ENCODE data around the gene KIF1C.
A peak's percentile ranks its signal among the peaks of the same experiment; 100 is the strongest.

KIF1C gene

DNA sequence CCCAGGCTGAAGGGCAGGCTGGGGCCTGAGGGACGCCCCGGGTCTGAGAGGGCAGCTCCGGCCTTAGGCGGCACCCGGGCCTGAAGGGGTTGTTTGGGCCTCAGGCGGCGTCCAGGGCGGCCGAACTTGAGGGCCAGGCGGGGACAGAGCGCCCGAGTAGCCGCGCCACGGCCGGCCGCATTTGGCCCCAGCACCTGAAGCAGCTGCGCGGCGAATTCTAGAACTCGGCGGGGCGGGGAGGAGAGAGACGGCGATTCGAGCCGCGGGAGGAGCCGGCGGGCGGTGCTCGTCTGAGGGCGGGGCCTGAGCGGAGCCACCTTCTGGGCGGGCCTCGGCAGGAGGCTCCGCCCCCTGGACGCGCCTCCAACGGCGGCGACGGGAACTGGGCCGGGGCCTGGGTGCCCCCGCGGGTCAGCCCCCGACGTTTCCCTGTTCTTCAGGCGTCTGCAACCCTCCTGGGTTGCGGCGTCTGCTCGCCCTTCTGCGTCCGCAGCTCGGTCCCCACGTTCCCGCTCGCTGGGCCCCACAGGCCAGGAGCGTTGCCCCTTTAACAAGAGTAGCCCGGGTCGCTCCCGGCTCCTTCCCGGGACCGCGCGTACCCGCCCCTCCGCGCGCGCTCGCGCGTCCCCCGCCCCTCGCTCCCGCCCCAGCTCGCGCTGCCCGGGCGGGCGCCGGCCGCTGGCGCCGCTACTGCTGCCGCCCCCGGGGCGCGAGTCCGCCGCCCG, at the start of gene KIF1C, which contains the start of gene INCA1:
TSS of gene KIF1C (plus strand) at position 649 of the 725 bp plus-strand sequence. CDS start 2,297 bp downstream, outside the sequence.
TSS of gene INCA1 (minus strand) at position 221 of the 725 bp plus-strand sequence. CDS start 3,085 bp downstream, outside the sequence.
- DNase-seq (ENCODE audit: low spot score) = peak; percentile 99

DNA sequence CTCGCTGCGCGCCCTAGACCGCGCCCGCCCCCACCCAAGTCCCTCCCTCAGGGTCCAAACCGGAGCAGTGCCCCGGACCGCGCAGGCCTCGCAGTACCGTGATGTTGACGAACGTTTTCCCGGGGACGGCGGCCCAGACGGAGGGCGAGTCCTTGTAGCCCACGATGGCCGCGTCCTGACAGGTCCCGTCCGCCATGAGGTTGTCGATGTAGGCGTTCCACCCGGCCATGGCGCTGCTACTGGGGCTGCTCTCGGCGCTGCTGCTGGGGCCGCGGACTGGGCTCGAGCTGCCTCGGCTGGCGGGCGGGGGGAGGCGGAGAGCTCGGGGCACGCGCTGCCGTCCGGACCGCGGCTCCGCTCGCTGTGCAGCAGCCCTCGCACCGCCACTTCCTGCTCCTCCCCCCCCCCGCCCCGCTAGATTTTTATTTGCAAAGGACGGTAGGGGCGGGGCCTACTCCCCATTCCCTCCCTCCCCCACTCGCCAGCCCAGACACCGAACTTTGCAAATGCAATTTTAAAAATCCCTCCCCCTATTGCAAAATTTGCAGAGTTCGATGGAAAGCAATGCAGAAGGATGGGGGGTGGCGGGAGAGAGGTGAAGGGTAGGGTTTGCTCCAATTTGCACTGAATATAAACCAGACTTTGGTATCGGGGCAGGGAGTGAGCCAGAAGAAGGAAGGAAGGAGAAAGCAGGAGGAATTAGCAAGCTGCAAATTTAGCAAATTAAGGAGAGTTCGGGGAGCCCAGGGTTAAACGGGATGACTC, 49.4 kb upstream of the KIF1C start, which contains the start of gene PFN1:
TSS of gene PFN1 (minus strand) at position 365 of the 765 bp plus-strand sequence. CDS start at position 229, 136 bp downstream.
- DNase-seq (ENCODE audit: low spot score) = peak; percentile 94

DNA sequence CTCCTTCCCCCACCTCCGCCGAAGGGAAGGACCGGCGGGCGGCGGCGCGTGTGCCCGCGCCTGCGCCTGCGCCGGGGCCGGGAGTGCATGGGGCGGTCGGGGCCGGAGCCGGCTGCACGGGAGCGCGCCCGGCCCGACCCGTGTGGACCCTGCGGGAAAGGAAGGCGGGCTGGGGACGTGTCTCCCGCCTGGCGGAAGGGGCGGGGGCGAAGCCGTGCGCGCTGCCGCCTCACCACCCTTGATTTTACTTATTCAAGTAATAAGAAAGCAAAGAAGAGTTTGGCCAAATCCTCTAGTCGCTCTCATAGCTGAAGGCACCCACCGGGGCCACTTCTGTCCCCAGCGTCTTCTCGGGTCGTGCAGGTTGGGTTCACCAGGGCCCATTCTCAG, 48.8 kb upstream of the KIF1C start:
- DNase-seq (ENCODE audit: low spot score) = peak; percentile 96

DNA sequence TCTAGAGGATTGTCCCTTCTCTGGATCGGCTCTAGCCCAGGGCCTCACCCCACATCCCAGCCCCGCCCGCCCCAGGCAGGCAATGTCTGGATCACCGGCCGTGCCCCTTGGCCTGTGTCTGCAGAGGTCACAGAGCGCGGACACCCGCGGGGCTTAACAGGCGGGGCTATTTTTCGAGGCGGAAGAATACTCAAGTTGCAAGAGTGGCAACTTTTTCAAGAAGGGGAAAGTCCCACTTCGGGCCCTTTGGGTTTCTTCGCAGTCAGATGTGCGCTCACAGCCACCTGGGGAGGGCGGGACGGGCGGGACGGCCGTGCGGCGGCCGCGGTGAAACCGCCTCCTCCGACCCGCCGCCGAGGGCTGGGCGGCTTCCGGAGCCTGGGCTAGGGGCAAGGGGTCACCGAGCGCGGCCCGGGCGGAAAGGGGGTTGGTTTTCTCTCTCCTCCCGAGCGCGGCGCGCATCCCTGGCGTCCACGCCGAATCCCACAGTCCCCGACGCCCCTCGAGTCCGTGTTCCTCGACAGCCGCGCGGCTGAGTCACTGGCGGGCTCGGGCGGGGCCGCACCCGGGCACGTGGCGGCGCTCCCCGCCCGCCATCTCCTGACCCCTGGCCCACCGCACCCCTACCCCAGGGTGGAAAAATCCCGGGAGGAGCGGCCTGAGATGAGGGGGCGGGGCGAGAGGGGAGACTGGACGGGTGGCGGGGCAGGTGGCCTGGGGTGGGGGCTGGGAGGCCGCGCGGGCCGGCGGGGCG, 48.3 kb upstream of the KIF1C start:
- peak; percentile 78 for DNase-seq (ENCODE audit: low spot score)

DNA sequence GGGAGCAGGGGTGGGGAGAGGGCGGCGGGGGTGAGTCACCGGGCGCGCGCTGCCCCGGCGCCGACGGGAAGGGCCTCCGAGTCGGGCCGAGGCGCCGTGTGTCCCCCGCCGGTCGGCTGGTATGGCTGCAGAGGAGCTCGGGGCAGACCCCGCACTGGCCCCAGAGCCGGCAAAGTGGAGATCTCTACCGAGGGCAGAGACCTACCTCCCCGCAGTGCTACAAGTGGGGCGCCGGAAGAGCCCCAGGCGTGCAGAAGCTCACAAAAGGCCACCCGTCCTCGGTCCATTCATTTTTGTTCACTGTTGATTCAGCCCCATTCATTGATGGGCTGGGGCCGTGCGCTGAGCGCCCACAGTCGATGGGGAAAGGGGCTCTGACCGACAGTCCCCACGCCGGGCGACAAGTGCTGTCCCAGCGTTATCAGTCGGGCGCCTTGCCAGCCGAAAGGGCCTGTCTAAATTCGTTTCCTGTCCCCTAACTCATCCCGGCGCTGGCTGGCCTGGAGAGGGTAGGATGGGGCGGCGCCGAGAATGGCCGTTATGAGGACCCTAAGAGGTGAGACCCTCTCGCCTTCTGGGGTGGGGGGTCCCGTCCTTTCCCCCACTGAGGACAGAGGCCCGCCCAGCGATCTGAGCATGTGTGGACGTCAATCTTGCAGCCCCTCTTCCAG, 47.5 kb upstream of the KIF1C start:
- no peak for DNase-seq (ENCODE audit: low spot score)

DNA sequence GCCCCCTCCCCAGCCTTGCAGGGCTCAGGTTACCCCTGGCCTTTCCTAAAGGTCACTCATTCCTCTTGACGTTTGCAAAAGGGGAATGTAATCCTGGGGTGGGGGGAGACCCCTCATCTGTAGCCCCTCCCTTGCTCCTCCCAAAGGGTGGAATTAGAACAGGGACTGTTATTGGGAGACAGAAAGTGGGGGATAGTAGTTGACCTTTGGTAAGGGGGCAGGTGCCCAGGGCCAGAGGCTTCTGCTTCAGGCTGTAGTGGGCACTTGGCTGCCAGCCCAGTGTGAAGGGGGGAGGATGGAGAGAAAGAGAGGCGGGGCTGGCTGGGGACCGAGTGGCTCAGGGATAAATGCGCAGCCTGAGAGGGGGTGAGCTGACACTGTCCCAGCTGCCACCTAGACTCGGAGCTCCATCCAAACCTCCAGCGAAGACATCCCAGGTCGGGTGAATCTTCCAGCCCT, 47.0 kb upstream of the KIF1C start, which contains the start of gene ENO3:
TSS of gene ENO3 (plus strand) at position 374 of the 459 bp plus-strand sequence. CDS start 711 bp downstream, outside the sequence.
- no peak for DNase-seq (ENCODE audit: low spot score)

DNA sequence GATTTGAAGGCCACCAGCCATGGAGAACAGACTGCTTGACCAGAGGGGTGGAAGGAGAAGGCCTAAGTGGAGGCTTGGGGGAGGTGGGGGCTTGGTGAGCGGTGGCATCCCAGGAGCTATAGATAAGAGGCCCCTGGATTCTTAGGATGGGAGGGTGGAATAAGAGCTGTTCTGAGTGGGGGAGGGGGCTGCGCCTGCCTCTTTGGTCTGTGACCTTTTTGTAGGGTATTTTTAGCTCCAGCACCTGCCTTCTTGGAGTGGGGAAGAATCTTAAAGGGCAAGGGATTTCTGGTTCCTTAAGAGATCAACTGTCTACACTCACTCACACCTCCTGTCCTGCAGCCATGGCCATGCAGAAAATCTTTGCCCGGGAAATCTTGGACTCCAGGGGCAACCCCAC, 46.3 kb upstream of the KIF1C start:
- DNase-seq (ENCODE audit: low spot score) = no peak

DNA sequence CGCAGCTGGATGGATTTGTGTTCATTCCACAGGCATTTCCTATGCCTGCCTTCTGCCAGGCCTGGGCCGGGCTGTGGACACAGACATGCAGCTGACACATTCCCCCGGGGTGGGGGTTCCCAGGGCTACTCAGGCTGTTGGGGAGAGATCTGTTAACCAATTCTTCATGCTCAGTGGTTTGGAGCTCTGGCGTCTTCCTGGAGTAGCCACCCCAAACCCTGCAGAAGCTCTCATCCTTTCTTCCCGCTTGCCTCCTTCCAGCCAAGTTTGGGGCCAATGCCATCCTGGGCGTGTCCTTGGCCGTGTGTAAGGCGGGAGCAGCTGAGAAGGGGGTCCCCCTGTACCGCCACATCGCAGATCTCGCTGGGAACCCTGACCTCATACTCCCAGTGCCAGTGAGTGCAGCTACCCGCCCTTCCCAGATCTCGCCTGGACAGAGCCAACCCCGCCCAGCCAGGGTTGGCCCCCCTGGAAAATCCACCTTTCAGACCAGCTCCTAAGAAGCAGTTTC, 44.2 kb upstream of the KIF1C start:
- DNase-seq (ENCODE audit: low spot score) = peak; percentile 81

DNA sequence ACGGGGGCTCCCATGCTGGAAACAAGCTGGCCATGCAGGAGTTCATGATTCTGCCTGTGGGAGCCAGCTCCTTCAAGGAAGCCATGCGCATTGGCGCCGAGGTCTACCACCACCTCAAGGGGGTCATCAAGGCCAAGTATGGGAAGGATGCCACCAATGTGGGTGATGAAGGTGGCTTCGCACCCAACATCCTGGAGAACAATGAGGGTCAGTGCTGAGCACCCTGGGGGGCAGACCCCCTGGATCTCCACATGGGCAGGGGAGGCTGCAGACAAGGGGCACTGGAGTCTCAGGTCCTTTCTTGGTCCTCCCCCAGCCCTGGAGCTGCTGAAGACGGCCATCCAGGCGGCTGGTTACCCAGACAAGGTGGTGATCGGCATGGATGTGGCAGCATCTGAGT, 42.7 kb upstream of the KIF1C start:
- DNase-seq (ENCODE audit: low spot score) = no peak

DNA sequence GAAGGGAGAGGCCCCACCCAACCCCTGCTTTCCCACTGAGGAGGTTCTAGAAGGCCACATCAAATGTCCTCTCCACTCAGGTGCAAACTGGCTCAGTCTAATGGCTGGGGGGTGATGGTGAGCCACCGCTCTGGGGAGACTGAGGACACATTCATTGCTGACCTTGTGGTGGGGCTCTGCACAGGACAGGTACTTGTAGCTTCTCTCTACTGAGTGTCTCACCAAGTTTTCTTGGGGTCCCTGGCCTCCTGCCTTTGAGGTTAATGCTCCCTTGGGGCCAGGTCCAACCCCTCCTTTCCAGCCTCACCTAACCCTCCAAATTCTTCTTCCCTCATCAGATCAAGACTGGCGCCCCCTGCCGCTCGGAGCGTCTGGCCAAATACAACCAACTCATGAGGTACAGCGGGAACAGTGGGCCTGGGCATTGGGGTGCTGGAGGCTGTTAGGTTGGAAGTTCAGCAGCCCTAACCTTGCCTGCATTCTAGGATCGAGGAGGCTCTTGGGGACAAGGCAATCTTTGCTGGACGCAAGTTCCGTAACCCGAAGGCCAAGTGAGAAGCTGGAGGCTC, 41.2 kb upstream of the KIF1C start:
- no peak for DNase-seq (ENCODE audit: low spot score)

DNA sequence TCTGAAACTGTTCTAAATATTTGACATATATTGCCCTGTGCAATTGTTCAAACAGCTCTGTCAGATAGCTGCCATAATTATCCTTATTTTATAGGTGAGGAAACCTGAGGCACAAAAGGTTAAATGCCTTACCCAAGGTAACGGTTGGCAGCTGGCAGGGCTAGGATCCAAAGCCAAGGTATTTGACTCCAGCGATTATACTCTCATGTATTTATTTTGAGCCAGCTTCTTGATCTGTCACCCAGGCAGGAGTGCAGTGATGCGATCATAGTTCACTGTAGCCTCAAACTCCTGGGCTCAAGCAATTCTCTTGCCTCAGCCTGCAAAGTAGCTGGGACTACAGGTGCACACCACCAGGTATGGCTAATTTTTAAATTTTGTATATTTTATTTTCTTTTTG, 39.6 kb upstream of the KIF1C start:
- DNase-seq (ENCODE audit: low spot score) = no peak

DNA sequence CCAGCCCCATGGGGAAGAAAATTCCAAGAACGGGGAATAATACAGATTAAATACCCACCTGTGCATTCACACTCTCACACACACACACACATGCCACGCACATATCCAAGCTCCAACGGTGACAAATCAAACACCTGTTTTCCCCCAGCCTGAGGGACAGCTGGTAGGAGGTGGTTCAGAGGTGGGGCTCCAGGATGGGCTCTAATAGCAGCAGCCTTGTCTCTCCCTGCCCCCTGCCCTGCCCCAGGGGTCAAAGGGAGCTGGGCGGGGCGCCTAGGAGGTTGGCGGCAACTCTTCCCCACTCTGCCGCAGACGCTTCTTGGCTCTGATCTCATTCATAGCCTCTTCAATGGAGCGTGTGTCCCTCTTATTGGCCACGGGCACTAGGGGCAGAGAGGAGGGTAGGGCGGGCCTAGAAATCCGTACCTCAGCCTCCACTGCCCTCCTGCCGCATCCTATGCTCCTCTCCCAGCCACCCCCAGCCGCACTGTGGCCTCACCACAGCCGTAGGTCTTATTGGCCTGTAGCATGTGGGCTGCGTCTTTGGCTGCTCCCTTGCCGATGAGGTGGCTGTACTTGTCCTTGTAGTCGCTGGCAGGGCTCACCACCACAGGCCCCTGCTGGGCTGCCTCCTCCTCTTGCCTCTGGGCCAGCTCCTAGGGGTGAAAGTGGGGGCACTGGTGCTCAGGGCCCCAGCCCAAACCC, 38.3 kb upstream of the KIF1C start:
- DNase-seq (ENCODE audit: low spot score) = no peak

DNA sequence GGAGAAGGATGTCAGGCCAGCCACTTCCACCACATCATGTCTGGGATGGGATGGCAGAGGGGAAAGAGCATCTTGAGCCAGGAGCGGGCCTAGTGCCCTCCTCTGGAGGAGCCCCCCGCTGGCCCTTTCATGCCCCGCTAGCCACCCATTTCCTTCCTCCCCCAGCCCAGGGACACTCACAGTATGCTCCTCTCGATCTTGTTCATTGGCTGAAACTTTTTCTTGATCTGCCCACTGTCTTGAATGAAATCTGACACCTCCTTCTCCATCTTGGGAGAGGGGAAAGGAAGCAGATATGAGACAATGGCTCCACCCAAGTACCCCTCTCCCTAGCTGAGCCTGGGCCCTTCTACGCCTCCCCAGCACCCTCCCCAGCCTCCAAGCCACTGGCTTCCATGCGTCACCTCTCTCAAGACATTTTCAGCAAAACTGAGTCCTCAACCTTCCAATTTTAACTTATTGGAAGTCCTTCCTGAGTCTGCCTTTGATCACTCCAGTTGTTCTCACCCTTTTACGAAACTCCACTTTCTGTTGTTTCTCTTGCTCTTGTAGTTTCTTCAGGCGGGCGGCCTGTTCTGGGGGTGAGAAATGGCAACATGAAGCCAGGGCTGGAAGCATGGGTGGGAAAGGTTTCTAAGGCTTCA, 37.3 kb upstream of the KIF1C start:
- no peak for DNase-seq (ENCODE audit: low spot score)

DNA sequence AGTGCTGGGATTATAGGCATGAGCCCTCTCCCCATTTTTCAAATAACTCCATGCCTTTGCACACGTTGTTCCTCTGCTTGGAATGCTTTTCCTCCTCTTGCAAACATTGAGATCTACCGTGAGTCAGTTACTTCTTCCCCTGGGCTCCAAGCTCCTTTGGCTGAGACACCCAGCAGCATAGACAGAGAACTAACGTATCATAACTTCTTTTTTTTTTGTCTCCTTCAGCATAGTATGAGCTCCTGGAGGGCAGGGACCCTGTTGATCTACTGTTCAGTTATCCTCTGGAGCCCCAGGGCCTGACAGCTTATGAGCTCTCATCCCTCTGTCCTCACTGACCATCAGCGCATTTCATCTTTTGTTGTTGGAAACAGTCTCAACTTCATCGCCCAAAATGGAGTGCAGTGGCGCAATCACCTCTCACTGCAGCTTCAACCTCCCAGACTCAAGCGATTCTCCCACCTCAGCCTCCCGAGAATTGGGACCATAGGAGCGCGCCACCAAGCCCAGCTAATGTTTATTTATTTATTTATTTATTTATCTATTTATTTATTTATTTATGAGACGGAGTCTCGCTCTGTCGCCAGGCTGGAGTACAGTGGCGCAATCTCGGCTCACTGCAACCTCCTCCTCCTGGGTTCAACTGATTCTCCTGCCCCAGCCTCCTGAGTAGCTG, 32.3 kb upstream of the KIF1C start:
- no peak for DNase-seq (ENCODE audit: low spot score)

DNA sequence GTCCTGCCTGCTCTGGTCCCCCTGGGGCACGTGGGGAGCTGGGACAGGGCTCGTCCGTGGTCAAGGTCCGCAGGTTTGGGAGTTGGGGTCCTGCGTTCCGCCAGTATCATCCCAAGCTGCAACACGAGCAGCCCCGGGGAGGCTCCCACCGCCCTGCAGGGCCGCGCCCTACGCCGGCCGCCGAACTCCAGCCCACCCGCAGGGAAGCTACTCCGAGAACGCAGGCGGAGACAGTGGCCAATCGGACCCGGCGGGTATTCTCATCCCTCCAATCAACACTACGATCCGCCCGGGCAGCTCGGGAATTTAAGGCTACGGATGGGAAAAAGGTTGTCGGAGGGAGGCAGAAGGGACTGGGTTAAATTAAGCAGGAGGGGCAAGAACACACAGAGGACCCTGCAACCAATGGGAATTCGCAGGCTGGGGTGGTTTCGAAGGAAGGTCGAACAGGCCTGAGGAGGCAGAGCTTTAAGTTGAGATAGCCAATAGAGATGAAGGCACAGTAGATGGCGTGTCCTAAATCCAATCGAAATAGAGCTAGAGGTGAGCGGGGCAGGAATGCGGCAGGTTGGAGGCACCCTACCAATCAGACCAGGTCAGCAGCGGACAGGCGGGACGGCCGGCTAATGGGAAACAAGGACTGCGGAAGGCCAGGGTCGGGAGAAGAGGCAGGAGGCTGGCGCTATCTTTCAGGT, 30.8 kb upstream of the KIF1C start:
- peak; percentile 98 for DNase-seq (ENCODE audit: low spot score)

DNA sequence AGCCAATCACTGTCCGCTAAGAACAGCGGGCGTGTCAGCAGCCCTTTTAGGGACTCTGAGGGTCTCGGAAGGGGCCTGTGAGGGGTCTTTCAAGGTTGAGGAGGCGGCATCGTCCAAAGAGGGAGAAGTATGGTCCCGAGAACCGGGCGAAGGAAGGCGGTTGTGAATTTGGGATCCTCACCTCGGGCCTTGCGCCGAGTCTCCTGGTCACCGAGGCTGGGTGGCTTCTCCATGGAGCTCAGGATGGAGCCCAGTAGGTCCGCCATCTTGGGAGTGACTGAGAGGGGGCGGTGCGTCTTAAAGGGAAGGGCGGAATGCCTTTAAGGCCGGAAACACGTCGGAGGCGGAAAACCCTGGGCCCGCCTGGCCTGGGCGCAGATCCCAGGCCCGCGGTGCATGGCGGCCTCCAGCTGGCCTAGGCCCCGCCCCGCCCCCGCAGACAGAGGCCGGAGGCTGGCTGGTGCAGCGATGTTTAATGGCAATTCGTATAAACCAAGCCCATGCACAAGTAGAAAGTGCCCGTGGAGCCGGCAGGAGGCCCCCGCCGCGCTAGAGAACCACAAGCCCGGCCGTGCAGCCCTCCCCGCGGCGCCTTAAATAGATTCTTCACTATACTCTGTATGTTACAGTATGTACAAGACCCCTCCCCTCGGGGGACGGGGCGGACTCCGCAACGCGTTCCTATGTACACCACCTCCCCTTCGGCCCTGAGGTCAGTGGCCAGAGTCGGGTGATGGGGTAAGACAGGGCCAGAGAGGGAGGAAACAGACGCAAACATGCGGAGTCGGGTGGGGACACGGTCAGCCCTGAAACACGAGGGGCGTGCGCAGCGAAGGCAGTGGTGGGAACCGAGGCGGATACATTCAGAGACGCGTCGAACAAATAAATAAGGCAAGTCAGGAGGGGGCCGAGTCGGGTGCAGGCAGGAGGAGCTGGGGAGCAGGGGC, 29.9 kb upstream of the KIF1C start, which contains the start of gene SPAG7:
TSS of gene SPAG7 (minus strand) at position 279 of the 947 bp plus-strand sequence. CDS start at position 266, 13 bp downstream.
- peak; percentile 95 for DNase-seq (ENCODE audit: low spot score)

DNA sequence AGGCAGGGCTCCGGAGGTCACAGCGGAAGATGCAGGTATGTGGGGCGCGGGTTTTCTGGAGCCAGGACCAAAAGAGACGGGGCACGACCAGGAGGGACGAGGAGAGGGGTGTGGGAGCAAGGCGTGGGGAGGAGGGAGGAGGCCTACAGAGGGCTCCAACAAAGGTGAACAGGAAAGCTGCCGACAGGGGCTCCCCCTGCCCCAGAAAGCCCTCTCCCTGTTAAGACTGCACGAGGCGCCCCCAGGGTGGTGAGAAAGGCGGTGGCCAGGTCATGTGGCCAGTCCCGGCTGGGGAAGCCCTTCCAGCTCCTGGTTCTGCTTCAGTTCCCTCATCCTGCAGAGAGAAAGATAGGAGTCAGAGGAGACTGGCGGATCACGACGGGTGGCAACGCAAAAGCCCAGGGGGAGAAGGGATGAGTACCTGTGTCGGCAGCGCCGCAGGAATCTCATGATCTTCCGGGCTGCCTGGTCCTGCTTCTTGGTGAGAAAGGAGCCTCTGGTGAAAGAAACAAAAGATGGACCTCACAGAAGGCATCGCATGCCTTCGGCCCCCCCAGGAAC, 29.2 kb upstream of the KIF1C start:
- peak; percentile 14 for DNase-seq (ENCODE audit: low spot score)
